ENCODE measurements around the gene KIAA1614.

GRCh38 chr1:180863158-180863775 is 49.4 kb upstream of the KIAA1614 start:
- peak; percentile 52 to 58 for TF ChIP-seq CTCF (IDR thresholded peaks at IDR 0.05)
- TF ChIP-seq POLR2A (IDR thresholded peaks at IDR 0.05), result no peak
- TF ChIP-seq POLR2AphosphoS5 (IDR thresholded peaks at IDR 0.05), result no peak
- TF ChIP-seq EP300 (IDR thresholded peaks at IDR 0.05), result no peak
